GM10248 (cell line): ENCODE measurements around the gene MRPS6.

Experiments used
- CTCF ChIA-PET: fragments of 300-600 bp; sonication (Branson Sonifier 250); formaldehyde crosslinking; extraction: SDS; loops from one replicate; lab custom pipeline; 2021; ENCODE audit warnings: antibody characterized with exemption; lab: Yijun Ruan, JAX
- POLR2A ChIA-PET: fragments of 350-650 bp; sonication (Branson Sonifier 250); formaldehyde crosslinking; extraction: SDS; loops from one replicate; lab custom pipeline; 2020; ENCODE audit warnings: antibody characterized with exemption; lab: Yijun Ruan, JAX
- DNase-seq: peaks from one replicate; pipeline ENCODE4 v3.0.0; 2012; ENCODE audit errors: extremely low spot score
- TF ChIP-seq, protein P1 (sequence below): IDR thresholded peaks from 2 replicates; pipeline ENCODE4 v1.5.1; 2012; ENCODE audit warnings: mild to moderate bottlenecking, low read depth; ENCODE audit errors: extremely low read depth, missing control alignments, control extremely low read depth

The MRPS6 gene

GRCh38 chr21:34190576-34191321 is 117.4 kb downstream of the MRPS6 start:
- no peak for DNase-seq
- ChIA-PET CTCF (interaction anchor here (0.9 kb wide), 1 partner anchor 15 kb away, joined by 3 read pairs; no protein-coding TSS in a partner anchor), POLR2A (no interaction called here)
- TF ChIP-seq, protein P1, sequence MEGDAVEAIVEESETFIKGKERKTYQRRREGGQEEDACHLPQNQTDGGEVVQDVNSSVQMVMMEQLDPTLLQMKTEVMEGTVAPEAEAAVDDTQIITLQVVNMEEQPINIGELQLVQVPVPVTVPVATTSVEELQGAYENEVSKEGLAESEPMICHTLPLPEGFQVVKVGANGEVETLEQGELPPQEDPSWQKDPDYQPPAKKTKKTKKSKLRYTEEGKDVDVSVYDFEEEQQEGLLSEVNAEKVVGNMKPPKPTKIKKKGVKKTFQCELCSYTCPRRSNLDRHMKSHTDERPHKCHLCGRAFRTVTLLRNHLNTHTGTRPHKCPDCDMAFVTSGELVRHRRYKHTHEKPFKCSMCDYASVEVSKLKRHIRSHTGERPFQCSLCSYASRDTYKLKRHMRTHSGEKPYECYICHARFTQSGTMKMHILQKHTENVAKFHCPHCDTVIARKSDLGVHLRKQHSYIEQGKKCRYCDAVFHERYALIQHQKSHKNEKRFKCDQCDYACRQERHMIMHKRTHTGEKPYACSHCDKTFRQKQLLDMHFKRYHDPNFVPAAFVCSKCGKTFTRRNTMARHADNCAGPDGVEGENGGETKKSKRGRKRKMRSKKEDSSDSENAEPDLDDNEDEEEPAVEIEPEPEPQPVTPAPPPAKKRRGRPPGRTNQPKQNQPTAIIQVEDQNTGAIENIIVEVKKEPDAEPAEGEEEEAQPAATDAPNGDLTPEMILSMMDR: no peak

DNA sequence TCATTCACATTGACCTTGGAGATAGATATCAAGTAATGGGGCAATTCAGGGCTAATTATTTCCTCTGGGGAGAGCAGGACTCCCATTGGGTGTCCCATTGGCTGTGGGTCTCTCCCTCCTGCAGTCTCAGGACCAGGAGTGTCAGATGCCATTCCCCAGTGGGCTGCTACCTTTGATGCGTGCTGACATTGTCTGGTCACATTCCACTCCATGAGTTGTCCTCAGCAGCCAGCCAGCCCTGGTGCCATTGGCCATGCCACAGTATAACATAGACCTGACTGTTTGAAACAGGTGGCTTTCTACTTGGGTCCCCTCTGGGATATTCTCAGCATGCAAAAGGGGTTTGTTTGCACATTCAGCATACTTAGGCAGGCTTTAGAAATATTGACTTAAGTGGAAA is 118.5 kb downstream of the MRPS6 start:
- TF ChIP-seq, protein P1: no peak
- ChIA-PET CTCF (interaction anchor here (2.8 kb wide), 1 partner anchor 11 kb away, joined by 14 read pairs; no protein-coding TSS in a partner anchor), POLR2A (no interaction called here)

More for the DNA sequence above, 118.5 kb downstream of the MRPS6 start:
- no peak for DNase-seq
